Measurements from ENCODE around the gene IGSF9. TPM values are rescaled to one million over a fixed set of nuclear protein-coding genes. Genes with fewer than 3 reads are reported as not detected.

Gene IGSF9
- total and polyA plus RNA-seq, 2 experiments from 2014 or later, result 0.13 TPM; not detected in 1

GRCh38 chr1:159991513-159991912 lies 46.1 kb upstream of the IGSF9 start:
- TF ChIP-seq EZH2 (IDR thresholded peaks at IDR 0.05; ENCODE audit: insufficient read depth, poor library complexity, severe bottlenecking) (no peak), EZH2phosphoT487 (IDR thresholded peaks at IDR 0.05; ENCODE audit: insufficient read depth, low read depth) (no peak)
- no peak overlapping the region for H3K4me3 ChIP-seq
- no peak overlapping the region for H3K4me2 ChIP-seq (ENCODE audit: unreplicated experiment)
- H4K20me1 ChIP-seq (ENCODE audit: insufficient read depth), result no peaks in the 10 kb centered on the region
- no peaks in the 10 kb centered on the region for H3K79me2 ChIP-seq (ENCODE audit: insufficient read depth)
- H3K27me3 ChIP-seq (replicated peaks; ENCODE audit: insufficient read depth), result no peaks in the 10 kb centered on the region
- H2AFZ ChIP-seq, result no peak overlapping the region
- in situ Hi-C loops (cut with MboI), result no loop called here
- H3K9me3 ChIP-seq (ENCODE audit: low read depth), result no peaks in the 10 kb centered on the region
- H3K9me2 ChIP-seq (ENCODE audit: insufficient read depth), result no peaks in the 10 kb centered on the region
- no peak overlapping the region for H3K27ac ChIP-seq
- H3K4me1 ChIP-seq (ENCODE audit: insufficient read depth), result peaks cover 19% of the 10 kb centered on the region
- no peaks in the 10 kb centered on the region for H3K36me3 ChIP-seq (ENCODE audit: low read depth)
- WGBS, 2 experiments (ENCODE audit: low coverage in 1 of 2, low lambda C conversion rate in 2 of 2, missing lambda C conversion rate in 2 of 2), result 71 to 84% methylated on average over 4 of the region's 4 CpGs
- peaks cover 13% of the 10 kb centered on the region for H3F3A ChIP-seq (ENCODE audit: insufficient read depth)
- peak; percentile 4 for DNase-seq
- no peak overlapping the region for H3K9ac ChIP-seq

DNA sequence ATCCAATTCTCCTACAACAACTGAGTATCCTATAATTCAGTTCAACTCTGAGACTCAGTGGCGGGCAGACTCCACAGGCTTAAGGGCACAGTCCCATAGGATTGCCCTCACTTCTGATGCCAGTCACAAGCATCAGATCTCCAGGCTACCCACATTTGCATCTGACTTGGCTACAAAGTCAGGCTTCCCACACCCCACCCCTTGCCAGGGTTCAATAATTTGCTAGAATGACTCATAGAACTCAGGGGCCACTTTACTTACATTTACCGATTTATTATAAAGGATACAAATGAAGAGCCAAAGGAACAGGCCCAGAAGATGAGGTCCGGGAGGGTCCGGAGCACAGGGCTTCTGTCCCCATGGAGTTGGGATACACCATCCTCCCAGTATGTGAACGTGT lies 44.6 kb upstream of the IGSF9 start:
- TF ChIP-seq EZH2phosphoT487 (IDR thresholded peaks at IDR 0.05; ENCODE audit: insufficient read depth, low read depth) (no peak), EZH2 (IDR thresholded peaks at IDR 0.05; ENCODE audit: insufficient read depth, poor library complexity, severe bottlenecking) (no peak)
- WGBS, 2 experiments (ENCODE audit: low coverage in 1 of 2, low lambda C conversion rate in 2 of 2, missing lambda C conversion rate in 2 of 2), result 88% methylated on average over 5 of the region's 5 CpGs
- Histone ChIP-seq H3K4me1 (ENCODE audit: insufficient read depth) (peaks cover 8% of the 10 kb centered on the region), H3K4me2 (ENCODE audit: unreplicated experiment) (no peak overlapping the region), H3F3A (ENCODE audit: insufficient read depth) (no peaks in the 10 kb centered on the region), H3K9me3 (ENCODE audit: low read depth) (no peaks in the 10 kb centered on the region), H3K9ac (no peak overlapping the region), H4K20me1 (ENCODE audit: insufficient read depth) (no peaks in the 10 kb centered on the region), H2AFZ (no peak overlapping the region), H3K79me2 (ENCODE audit: insufficient read depth) (no peaks in the 10 kb centered on the region), H3K4me3 (no peak overlapping the region), H3K27me3 (replicated peaks; ENCODE audit: insufficient read depth) (no peaks in the 10 kb centered on the region), H3K36me3 (ENCODE audit: low read depth) (no peaks in the 10 kb centered on the region), H3K9me2 (ENCODE audit: insufficient read depth) (no peaks in the 10 kb centered on the region), H3K27ac (no peak overlapping the region)
- in situ Hi-C loops (cut with MboI), result no loop called here
- DNase-seq, result no peak

- TF ChIP-seq EZH2 (IDR thresholded peaks at IDR 0.05; ENCODE audit: insufficient read depth, poor library complexity, severe bottlenecking) (no peak), EZH2phosphoT487 (IDR thresholded peaks at IDR 0.05; ENCODE audit: insufficient read depth, low read depth) (no peak)
Observed at GRCh38 chr1:159989581-159989980, 44.2 kb upstream of the IGSF9 start.

DNA sequence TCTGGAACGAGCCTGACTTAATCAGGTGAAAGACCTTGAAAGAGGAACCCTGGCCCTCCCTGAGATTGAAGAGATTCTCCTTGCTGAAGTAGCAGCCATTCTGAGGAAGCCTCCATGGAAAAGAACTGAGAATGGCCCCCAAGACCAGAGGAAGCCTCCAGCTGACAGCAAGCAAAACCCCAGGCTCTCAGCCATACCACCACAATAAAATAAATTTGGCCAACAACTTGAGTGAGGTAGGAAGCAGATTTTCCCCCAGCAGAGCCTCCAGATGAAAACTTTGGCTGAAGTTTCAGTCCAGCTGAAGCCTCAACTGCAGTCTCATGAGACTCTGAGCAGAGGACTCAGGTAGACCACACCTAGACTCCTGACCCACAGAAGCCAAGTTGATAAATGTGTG lies 42.6 kb upstream of the IGSF9 start:
- H3K27me3 ChIP-seq (replicated peaks; ENCODE audit: insufficient read depth), result no peaks in the 10 kb centered on the region
- no peak overlapping the region for H3K9ac ChIP-seq
- H4K20me1 ChIP-seq (ENCODE audit: insufficient read depth), result no peaks in the 10 kb centered on the region
- H3K4me2 ChIP-seq (ENCODE audit: unreplicated experiment), result no peak overlapping the region
- no peak for TF ChIP-seq EZH2 (IDR thresholded peaks at IDR 0.05; ENCODE audit: insufficient read depth, poor library complexity, severe bottlenecking)
- no peak for TF ChIP-seq EZH2phosphoT487 (IDR thresholded peaks at IDR 0.05; ENCODE audit: insufficient read depth, low read depth)
- no peak for DNase-seq
- H3K4me3 ChIP-seq, result no peak overlapping the region
- no peaks in the 10 kb centered on the region for H3K9me2 ChIP-seq (ENCODE audit: insufficient read depth)
- no peaks in the 10 kb centered on the region for H3K79me2 ChIP-seq (ENCODE audit: insufficient read depth)
- in situ Hi-C loops (cut with MboI), result no loop called here
- H3K9me3 ChIP-seq (ENCODE audit: low read depth), result no peaks in the 10 kb centered on the region
- no peak overlapping the region for H3K27ac ChIP-seq
- no peaks in the 10 kb centered on the region for H3K36me3 ChIP-seq (ENCODE audit: low read depth)
- no peak overlapping the region for H2AFZ ChIP-seq
- WGBS, 2 experiments (ENCODE audit: low coverage in 1 of 2, low lambda C conversion rate in 2 of 2, missing lambda C conversion rate in 2 of 2), result 80 to 82% methylated on average over 1 of the region's 1 CpG
- no peaks in the 10 kb centered on the region for H3F3A ChIP-seq (ENCODE audit: insufficient read depth)
- H3K4me1 ChIP-seq (ENCODE audit: insufficient read depth), result peaks cover 8% of the 10 kb centered on the region

More at GRCh38 chr1:159989581-159989980, 44.2 kb upstream of the IGSF9 start:
- H3K4me3 ChIP-seq, result no peak overlapping the region
- WGBS, 2 experiments (ENCODE audit: low coverage in 1 of 2, low lambda C conversion rate in 2 of 2, missing lambda C conversion rate in 2 of 2), result 73 to 80% methylated on average over 3 of the region's 3 CpGs
- H3K27ac ChIP-seq, result no peak overlapping the region
- in situ Hi-C loops (cut with MboI), result no loop called here
- no peaks in the 10 kb centered on the region for H3K9me2 ChIP-seq (ENCODE audit: insufficient read depth)
- no peaks in the 10 kb centered on the region for H3F3A ChIP-seq (ENCODE audit: insufficient read depth)
- H3K9me3 ChIP-seq (ENCODE audit: low read depth), result no peaks in the 10 kb centered on the region
- peaks cover 8% of the 10 kb centered on the region for H3K4me1 ChIP-seq (ENCODE audit: insufficient read depth)
- no peaks in the 10 kb centered on the region for H3K79me2 ChIP-seq (ENCODE audit: insufficient read depth)
- H4K20me1 ChIP-seq (ENCODE audit: insufficient read depth), result no peaks in the 10 kb centered on the region
- no peaks in the 10 kb centered on the region for H3K36me3 ChIP-seq (ENCODE audit: low read depth)
- H3K27me3 ChIP-seq (replicated peaks; ENCODE audit: insufficient read depth), result no peaks in the 10 kb centered on the region
- H3K9ac ChIP-seq, result no peak overlapping the region
- no peak overlapping the region for H2AFZ ChIP-seq
- H3K4me2 ChIP-seq (ENCODE audit: unreplicated experiment), result no peak overlapping the region
- peak; percentile 36 for DNase-seq

- H3K4me1 ChIP-seq (ENCODE audit: insufficient read depth), result peaks cover 8% of the 10 kb centered on the region
- peaks cover 8% of the 10 kb centered on the region; the same call in 1 of the 2 replicates for H3K36me3 ChIP-seq (ENCODE audit: low read depth)
- H3F3A ChIP-seq (ENCODE audit: insufficient read depth), result no peaks in the 10 kb centered on the region
- no peak overlapping the region for H3K27ac ChIP-seq
- no peak for DNase-seq
- TF ChIP-seq EZH2phosphoT487 (IDR thresholded peaks at IDR 0.05; ENCODE audit: insufficient read depth, low read depth), result no peak
- TF ChIP-seq EZH2 (IDR thresholded peaks at IDR 0.05; ENCODE audit: insufficient read depth, poor library complexity, severe bottlenecking), result no peak
- H3K4me3 ChIP-seq, result no peak overlapping the region
- H3K9me3 ChIP-seq (ENCODE audit: low read depth), result no peaks in the 10 kb centered on the region
- 51 to 58% methylated on average over 4 of the region's 4 CpGs for WGBS, 2 experiments (ENCODE audit: low coverage in 1 of 2, low lambda C conversion rate in 2 of 2, missing lambda C conversion rate in 2 of 2)
- no peak overlapping the region for H3K9ac ChIP-seq
- H2AFZ ChIP-seq, result no peak overlapping the region
- no peaks in the 10 kb centered on the region for H3K79me2 ChIP-seq (ENCODE audit: insufficient read depth)
- H3K27me3 ChIP-seq (replicated peaks; ENCODE audit: insufficient read depth), result no peaks in the 10 kb centered on the region
- no peaks in the 10 kb centered on the region for H3K9me2 ChIP-seq (ENCODE audit: insufficient read depth)
- H4K20me1 ChIP-seq (ENCODE audit: insufficient read depth), result no peaks in the 10 kb centered on the region
- in situ Hi-C loops (cut with MboI), result no loop called here
- H3K4me2 ChIP-seq (ENCODE audit: unreplicated experiment), result no peak overlapping the region
Observed at GRCh38 chr1:159987186-159987585, 41.8 kb upstream of the IGSF9 start.
